Parathyroid adenoma (tissue), 2 donors: ENCODE measurements around the gene GDPD5.

Experiments used
- H2AFZ ChIP-seq: fragments of 300-600 bp; sonication (generic); one replicate; pipeline ENCODE4 v1.7.0; 2017; ENCODE audit warnings: antibody characterized with exemption, mild to moderate bottlenecking
- H3K27ac ChIP-seq: fragments of 300-600 bp; sonication (generic); one replicate; pipeline ENCODE4 v1.7.0; 2017
- H3K27me3 ChIP-seq: fragments of 300-600 bp; sonication (generic); one replicate; pipeline ENCODE4 v1.7.0; 2017; ENCODE audit warnings: low read length; ENCODE audit not compliant: control insufficient read depth, insufficient read depth
- H3K36me3 ChIP-seq: fragments of 300-600 bp; sonication (generic); one replicate; pipeline ENCODE4 v1.7.0; 2017; ENCODE audit warnings: low read length; ENCODE audit not compliant: control insufficient read depth, insufficient read depth
- H3K4me1 ChIP-seq: fragments of 300-600 bp; sonication (generic); one replicate; pipeline ENCODE4 v1.7.0; 2017; ENCODE audit warnings: control low read depth
- H3K4me2 ChIP-seq: fragments of 300-600 bp; sonication (generic); one replicate; pipeline ENCODE4 v1.7.0; 2017; ENCODE audit warnings: low read length
- H3K4me3 ChIP-seq: fragments of 300-600 bp; sonication (generic); one replicate; pipeline ENCODE4 v1.7.0; 2017; ENCODE audit warnings: low read depth, low read length
- H3K79me2 ChIP-seq: fragments of 300-600 bp; sonication (generic); one replicate; pipeline ENCODE4 v1.7.0; 2017; ENCODE audit warnings: control low read depth
- H3K9ac ChIP-seq: fragments of 300-600 bp; sonication (generic); one replicate; pipeline ENCODE4 v1.7.0; 2017; ENCODE audit warnings: mild to moderate bottlenecking
- H3K9me3 ChIP-seq: fragments of 300-600 bp; sonication (generic); one replicate; pipeline ENCODE4 v1.7.0; 2017; ENCODE audit warnings: low read length; ENCODE audit not compliant: control insufficient read depth
- TF ChIP-seq, protein P1 (sequence below): fragments of 300-600 bp; sonication (generic); IDR thresholded peaks from one replicate; pipeline ENCODE4 v1.7.0; 2017; ENCODE audit warnings: antibody characterized with exemption, mild to moderate bottlenecking
- donor health status: primary hyperparathyroidism.

Gene GDPD5

DNA sequence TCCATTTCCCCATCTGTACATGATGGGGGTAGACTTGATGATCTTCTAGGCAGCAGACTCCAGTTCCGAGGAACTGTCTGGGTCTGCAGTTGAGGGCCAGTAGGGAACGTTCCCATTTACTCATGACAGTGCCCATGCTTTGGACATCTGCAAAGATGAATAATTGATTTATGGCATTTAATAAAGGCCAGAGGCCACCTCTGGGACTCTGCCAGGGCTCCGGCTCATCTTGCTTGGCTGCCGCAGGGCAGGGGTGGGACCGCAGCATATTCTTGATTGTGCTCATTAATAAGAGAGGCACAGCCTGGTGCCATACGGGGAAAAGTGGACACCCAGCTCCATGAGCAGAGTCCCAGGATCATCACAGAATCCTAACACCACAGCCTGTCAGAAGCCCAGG is 64.6 kb downstream of the GDPD5 start:
- no peak overlapping the region for H3K9ac ChIP-seq
- H3K79me2 ChIP-seq: no peaks in the 10 kb centered on the region
- H3K4me3 ChIP-seq: no peak overlapping the region
- no peaks in the 10 kb centered on the region for H3K27me3 ChIP-seq
- H3K4me1 ChIP-seq: no peaks in the 10 kb centered on the region
- no peak overlapping the region for H3K27ac ChIP-seq
- no peaks in the 10 kb centered on the region for H3K9me3 ChIP-seq
- no peak overlapping the region for H3K4me2 ChIP-seq
- H3K36me3 ChIP-seq: no peaks in the 10 kb centered on the region
- TF ChIP-seq, protein P1, sequence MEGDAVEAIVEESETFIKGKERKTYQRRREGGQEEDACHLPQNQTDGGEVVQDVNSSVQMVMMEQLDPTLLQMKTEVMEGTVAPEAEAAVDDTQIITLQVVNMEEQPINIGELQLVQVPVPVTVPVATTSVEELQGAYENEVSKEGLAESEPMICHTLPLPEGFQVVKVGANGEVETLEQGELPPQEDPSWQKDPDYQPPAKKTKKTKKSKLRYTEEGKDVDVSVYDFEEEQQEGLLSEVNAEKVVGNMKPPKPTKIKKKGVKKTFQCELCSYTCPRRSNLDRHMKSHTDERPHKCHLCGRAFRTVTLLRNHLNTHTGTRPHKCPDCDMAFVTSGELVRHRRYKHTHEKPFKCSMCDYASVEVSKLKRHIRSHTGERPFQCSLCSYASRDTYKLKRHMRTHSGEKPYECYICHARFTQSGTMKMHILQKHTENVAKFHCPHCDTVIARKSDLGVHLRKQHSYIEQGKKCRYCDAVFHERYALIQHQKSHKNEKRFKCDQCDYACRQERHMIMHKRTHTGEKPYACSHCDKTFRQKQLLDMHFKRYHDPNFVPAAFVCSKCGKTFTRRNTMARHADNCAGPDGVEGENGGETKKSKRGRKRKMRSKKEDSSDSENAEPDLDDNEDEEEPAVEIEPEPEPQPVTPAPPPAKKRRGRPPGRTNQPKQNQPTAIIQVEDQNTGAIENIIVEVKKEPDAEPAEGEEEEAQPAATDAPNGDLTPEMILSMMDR: no peak
- no peak overlapping the region for H2AFZ ChIP-seq

DNA sequence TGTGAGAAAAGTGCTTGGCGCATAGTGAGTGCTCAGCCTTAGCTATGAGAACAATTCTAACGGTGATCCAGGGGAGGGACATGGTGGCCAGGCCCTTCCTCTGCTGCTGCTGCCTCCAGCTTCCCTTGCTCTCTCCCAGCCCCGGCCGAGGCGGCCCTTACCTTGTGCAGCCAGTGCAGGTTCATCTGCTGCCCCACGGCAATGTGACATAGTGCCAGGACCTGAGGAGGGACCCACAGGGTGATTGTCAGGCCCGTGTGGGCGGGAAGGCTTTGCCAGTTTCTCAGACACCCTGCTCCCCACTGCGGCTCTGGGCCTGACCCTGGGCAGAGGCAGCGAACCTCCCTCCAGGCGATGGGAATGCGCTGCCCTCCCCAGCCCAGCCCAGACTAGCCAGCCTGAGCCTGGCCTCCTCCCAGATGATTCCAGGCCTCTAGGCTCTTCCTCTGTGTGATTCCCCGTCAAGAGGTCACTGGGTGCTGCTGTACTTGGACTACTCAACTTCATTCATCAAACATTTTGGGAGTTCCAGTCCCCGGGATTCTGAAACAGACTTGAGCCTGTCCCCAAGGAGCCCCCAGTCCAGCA is 69.1 kb downstream of the GDPD5 start:
- H3K4me1 ChIP-seq: no peaks in the 10 kb centered on the region
- no peak overlapping the region for H2AFZ ChIP-seq
- TF ChIP-seq, protein P1: no peak
- H3K79me2 ChIP-seq: no peaks in the 10 kb centered on the region
- no peak overlapping the region for H3K9ac ChIP-seq
- no peaks in the 10 kb centered on the region for H3K9me3 ChIP-seq
- no peaks in the 10 kb centered on the region for H3K36me3 ChIP-seq
- no peak overlapping the region for H3K27ac ChIP-seq
- H3K4me3 ChIP-seq: no peak overlapping the region
- H3K27me3 ChIP-seq: no peaks in the 10 kb centered on the region
- H3K4me2 ChIP-seq: no peak overlapping the region

DNA sequence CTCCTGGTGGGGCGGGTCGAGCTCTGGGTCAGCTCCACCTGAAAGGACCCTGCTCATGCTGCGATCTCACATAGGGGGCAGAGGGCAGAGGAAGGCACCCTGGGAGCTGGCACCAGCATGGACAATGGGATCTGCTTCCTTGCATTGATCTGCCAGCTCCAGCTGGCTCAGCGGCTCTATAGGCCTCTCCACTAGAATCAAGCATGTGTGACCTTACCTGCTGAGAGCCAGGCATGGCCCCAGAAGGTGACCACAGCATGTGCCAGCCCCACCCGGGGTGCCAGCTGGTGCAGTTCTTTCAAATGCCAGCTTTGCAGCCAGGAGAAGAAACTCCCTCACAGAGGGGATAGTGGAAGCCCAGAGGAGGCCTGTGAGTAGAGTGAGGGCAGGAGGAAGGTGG is 70.8 kb downstream of the GDPD5 start:
- Histone ChIP-seq H3K4me2 (no peak overlapping the region), H3K4me3 (no peak overlapping the region), H3K4me1 (no peaks in the 10 kb centered on the region), H3K9me3 (no peaks in the 10 kb centered on the region), H2AFZ (no peak overlapping the region), H3K9ac (no peak overlapping the region), H3K27ac (no peak overlapping the region), H3K36me3 (no peaks in the 10 kb centered on the region), H3K27me3 (no peaks in the 10 kb centered on the region), H3K79me2 (no peaks in the 10 kb centered on the region)
- TF ChIP-seq, protein P1: no peak

DNA sequence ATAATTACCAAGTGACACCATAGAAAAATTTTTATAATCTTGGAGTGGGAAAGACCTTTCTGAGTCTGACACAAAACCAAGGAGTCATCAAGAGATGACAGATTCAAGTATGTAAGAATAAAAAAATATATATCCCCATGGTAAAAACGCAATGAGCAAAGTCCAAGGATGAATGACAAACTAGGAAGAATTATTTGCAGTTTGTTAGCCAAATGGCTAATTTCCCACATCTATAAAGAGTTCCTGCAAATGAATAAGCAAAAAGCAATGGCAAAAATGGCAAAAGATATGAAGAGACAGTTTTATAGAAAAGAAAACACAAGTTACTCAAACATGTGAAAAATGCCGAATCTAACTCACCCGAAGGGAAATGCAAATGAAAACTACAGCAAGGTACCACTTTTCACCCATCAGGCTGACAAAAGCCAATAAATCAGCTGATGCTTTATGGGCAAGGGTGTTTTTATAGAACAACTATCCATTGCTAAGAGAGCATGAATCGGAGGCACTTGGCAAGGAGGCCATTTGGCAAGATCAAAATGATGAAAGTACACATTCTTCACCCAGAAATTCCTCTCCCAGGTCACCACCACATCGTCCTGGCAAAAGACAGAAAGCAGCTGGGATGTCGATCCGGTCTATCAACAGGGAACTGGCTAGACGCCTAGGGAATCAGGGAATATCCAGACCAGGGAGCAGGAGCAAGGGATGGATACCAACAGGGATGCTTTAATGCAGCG is 71.7 kb downstream of the GDPD5 start:
- Histone ChIP-seq H3K79me2 (no peaks in the 10 kb centered on the region), H3K27me3 (no peaks in the 10 kb centered on the region), H3K27ac (no peak overlapping the region), H3K4me2 (no peak overlapping the region), H3K4me3 (no peak overlapping the region), H3K36me3 (no peaks in the 10 kb centered on the region), H3K9me3 (no peaks in the 10 kb centered on the region), H3K4me1 (no peaks in the 10 kb centered on the region), H2AFZ (no peak overlapping the region), H3K9ac (no peak overlapping the region)
- TF ChIP-seq, protein P1: no peak
